NCI-H2196 treated with DMSO at 0.1 percent for 48 hours (cell line): ENCODE measurements around the gene BEND6.

Experiments
- DNase-seq: peaks from one replicate; lab custom pipeline; 2025; ENCODE audit not compliant: unreplicated experiment; lab: John Stamatoyannopoulos, UW

Gene BEND6

GRCh38 chr6:56954403-56955170 lies at the start of gene BEND6:
BEND6 (plus strand) TSS chr6:56955107; CDS start chr6:56981811, 26,704 bp downstream.
- DNase-seq = no peak

GRCh38 chr6:56905378-56905777 lies 49.5 kb upstream of the BEND6 start:
- DNase-seq = no peak

GRCh38 chr6:56906752-56907151 lies 48.2 kb upstream of the BEND6 start:
- no peak for DNase-seq

- DNase-seq = no peak
Observed at GRCh38 chr6:56909115-56909907, 45.6 kb upstream of the BEND6 start.

- no peak for DNase-seq
Observed at GRCh38 chr6:56911847-56912246, 43.1 kb upstream of the BEND6 start.

GRCh38 chr6:56913285-56914074 lies 41.4 kb upstream of the BEND6 start:
- no peak for DNase-seq

GRCh38 chr6:56914798-56915658 lies 39.9 kb upstream of the BEND6 start:
- no peak for DNase-seq

- DNase-seq = no peak
Observed at GRCh38 chr6:56915832-56916231, 39.1 kb upstream of the BEND6 start.

- no peak for DNase-seq
Observed at GRCh38 chr6:56916849-56917551, 37.9 kb upstream of the BEND6 start.

- DNase-seq = no peak
Observed at GRCh38 chr6:56922645-56923044, 32.3 kb upstream of the BEND6 start.

- DNase-seq = no peak
Observed at GRCh38 chr6:56923565-56923964, 31.3 kb upstream of the BEND6 start.

- no peak for DNase-seq
Observed at GRCh38 chr6:56927538-56928453, 27.1 kb upstream of the BEND6 start.

- DNase-seq = no peak
Observed at GRCh38 chr6:56930846-56931245, 24.1 kb upstream of the BEND6 start.

GRCh38 chr6:56932910-56933477 lies 21.9 kb upstream of the BEND6 start:
- no peak for DNase-seq

GRCh38 chr6:56933650-56934049 lies 21.3 kb upstream of the BEND6 start:
- DNase-seq = no peak

GRCh38 chr6:56934876-56935275 lies 20.0 kb upstream of the BEND6 start:
- no peak for DNase-seq

- no peak for DNase-seq
Observed at GRCh38 chr6:56936466-56936865, 18.4 kb upstream of the BEND6 start.

GRCh38 chr6:56938649-56939191 lies 16.2 kb upstream of the BEND6 start:
- DNase-seq = no peak
